Right lobe of liver (tissue), 6 donors: Measurements from ENCODE around the gene MYADM. TPM values are rescaled to one million over a fixed set of nuclear protein-coding genes. Genes with fewer than 3 reads are reported as not detected.
A peak's percentile ranks its signal among the peaks of the same experiment; 100 is the strongest.

Experiments
- ATAC-seq, 4 donors: fragments of 200-7000 bp; cut with Tn5 transposase; one replicate each; pipeline ENCODE4 v1.9.1; 2020; ENCODE audit warnings: mild to moderate bottlenecking in 4 of 4, moderate library complexity in 4 of 4
- DNase-seq, 3 donors: peaks; one replicate each; pipeline ENCODE4 v3.0.0-alpha.2; 2020
- H3K27ac ChIP-seq, 3 donors: fragments of 200-600 bp; one replicate each; pipeline ENCODE4 v1.8.0; 2022
- H3K27me3 ChIP-seq, 2 donors: fragments of 200-600 bp; one replicate each; pipeline ENCODE4 v1.8.0; 2022
- H3K36me3 ChIP-seq, 4 donors: fragments of 200-600 bp; sonication (generic) in 1 of 4; one replicate each; pipeline versions ENCODE4 v1.5.1 to v1.8.0; 2017 to 2022; ENCODE audit warnings: control low read depth in 1 of 4
- H3K4me1 ChIP-seq, 4 donors: fragments of 200-600 bp; sonication (generic) in 1 of 4; one replicate each; pipeline versions ENCODE4 v1.5.1 to v1.8.0; 2017 to 2022; ENCODE audit warnings: control low read depth in 1 of 4
- H3K4me3 ChIP-seq, 3 donors: fragments of 200-600 bp; one replicate each; pipeline ENCODE4 v1.8.0; 2022
- H3K9me3 ChIP-seq, 4 donors: fragments of 200-600 bp; sonication (generic) in 1 of 4; one replicate each; pipeline versions ENCODE4 v1.5.1 to v1.8.0; 2017 to 2022; ENCODE audit warnings: control low read depth in 1 of 4
- CTCF ChIP-seq, 4 donors: fragments of 200-600 bp in 3 of 4; fragments of 450-650 bp in 1 of 4; IDR thresholded peaks; one replicate each; pipeline versions ENCODE4 v1.5.1 to v1.8.0; 2016 to 2022; ENCODE audit warnings: antibody characterized with exemption in 4 of 4, mild to moderate bottlenecking in 2 of 4
- POLR2A ChIP-seq: fragments of 450-650 bp; IDR thresholded peaks from one replicate; pipeline ENCODE4 v1.6.1; 2017; ENCODE audit warnings: antibody characterized with exemption, mild to moderate bottlenecking
- whole genome bisulfite sequencing: methylation state at CpG from one replicate; pipeline ENCODE4 v1.1.6; 2018; ENCODE audit warnings: low coverage, low lambda C conversion rate; ENCODE audit not compliant: insufficient coverage; ENCODE audit errors: missing lambda C conversion rate; 5-methylcytosine and 5-hydroxymethylcytosine counted together
- intact Hi-C, 2 donors: fragments of 100-400 bp; cut with DNase I; formaldehyde crosslinking; loops; one replicate each; pipeline versions ENCODE4 v1.11.2 to v1.14.1; 2022
- total RNA-seq, 6 experiments: library from RNA; depleted of rRNA in 2 of 6; stranded (reverse); fragments of >200 nt in 2 of 6; fragmentation: NEBNext Ultra II Directional in 3 of 6; extraction: Animal tissue kit (Norgen Biotek cat#: 25700) in 3 of 6; gene quantifications; one replicate each; pipeline versions ENCODE4 v1.1.0 to v1.2.4, GENCODE V29; 2016 to 2023
- donor health status: DM: no; HTN: yes; CAD: no.
- donor health status: DM: no; HTN: no; CAD: no.
- donor health status: DM: no; HTN: no; CAD: no.
- donor health status: DM: no; HTN: yes; CAD: no.
- donor health status: DM: no; HTN: yes; CAD: no.

The MYADM gene
- total RNA-seq, 6 experiments from 2014 or later: 15.4 to 38.3 (median 20.9) TPM

DNA sequence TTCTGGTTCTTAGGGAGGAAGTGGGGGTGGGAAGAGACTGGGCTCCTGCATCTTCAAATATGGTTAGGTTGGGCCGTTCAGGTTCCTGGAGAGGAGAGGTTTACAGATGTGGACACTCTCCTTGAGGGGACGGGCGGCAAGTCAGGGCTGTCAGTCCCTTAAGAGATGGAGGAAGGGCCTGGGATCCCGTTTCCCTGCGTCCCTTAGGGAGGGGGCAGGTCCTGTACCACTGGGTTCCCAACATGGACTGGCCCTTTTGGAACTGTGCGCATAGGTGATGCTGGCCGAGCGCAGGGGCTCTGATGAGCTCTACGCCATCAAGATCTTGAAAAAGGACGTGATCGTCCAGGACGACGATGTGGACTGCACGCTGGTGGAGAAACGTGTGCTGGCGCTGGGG lies 30.5 kb downstream of the MYADM start:
- Histone ChIP-seq H3K4me3 (no peak overlapping the region), H3K36me3 (no peaks in the 10 kb centered on the region), H3K4me1 (no peaks in the 10 kb centered on the region), H3K9me3 (no peaks in the 10 kb centered on the region), H3K27ac (no peak overlapping the region), H3K27me3 (no peaks in the 10 kb centered on the region)
- DNase-seq: no peak
- 2% methylated on average over 14 of the region's 16 CpGs for WGBS
- TF ChIP-seq POLR2A (no peak), CTCF (IDR thresholded peaks at IDR 0.05) (no peak)
- intact Hi-C loops: no loop called here
- ATAC-seq: no peak

DNA sequence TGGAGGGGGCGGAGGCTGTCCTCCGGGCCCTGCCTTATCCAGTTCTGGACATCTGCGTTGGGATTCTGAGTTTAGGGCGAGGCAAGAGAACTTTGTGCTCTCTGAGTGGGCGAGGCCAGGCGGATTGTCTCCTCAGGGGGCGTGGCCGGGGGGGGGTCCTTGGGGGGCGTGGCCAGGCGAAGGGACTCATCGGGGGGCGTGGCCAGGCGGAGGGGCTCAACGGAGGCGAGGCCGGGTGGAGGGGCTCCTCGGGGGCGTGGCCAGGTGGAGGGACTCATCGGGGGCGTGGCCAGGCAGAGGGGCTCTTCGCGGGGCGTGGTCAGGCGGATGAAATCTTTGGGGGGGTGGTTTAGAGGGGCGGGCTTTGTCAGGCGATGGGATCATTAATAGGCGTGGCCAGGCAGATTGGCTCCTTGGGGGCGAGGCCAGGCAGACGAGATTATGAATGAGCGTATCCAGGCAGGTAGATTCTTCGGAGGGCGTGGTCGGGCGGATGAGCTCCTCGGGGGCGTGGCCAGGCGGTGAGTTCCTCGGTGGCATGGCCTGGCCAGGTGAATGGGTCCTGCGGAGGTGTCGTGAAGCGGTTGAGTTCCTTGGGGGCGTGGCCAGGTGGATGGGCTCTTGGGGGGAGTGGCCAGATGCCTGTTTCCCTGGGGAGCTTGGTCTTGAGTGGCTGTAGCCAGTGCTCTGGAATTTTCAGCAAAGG lies 31.1 kb downstream of the MYADM start:
- Histone ChIP-seq H3K36me3 (no peaks in the 10 kb centered on the region), H3K27ac (no peak overlapping the region), H3K9me3 (no peaks in the 10 kb centered on the region), H3K4me3 (no peak overlapping the region), H3K27me3 (no peaks in the 10 kb centered on the region), H3K4me1 (no peaks in the 10 kb centered on the region)
- WGBS: 4% methylated on average over 13 of the region's 42 CpGs
- intact Hi-C loops: no loop called here
- TF ChIP-seq POLR2A (no peak), CTCF (IDR thresholded peaks at IDR 0.05) (no peak)
- no peak for ATAC-seq
- DNase-seq: no peak

DNA sequence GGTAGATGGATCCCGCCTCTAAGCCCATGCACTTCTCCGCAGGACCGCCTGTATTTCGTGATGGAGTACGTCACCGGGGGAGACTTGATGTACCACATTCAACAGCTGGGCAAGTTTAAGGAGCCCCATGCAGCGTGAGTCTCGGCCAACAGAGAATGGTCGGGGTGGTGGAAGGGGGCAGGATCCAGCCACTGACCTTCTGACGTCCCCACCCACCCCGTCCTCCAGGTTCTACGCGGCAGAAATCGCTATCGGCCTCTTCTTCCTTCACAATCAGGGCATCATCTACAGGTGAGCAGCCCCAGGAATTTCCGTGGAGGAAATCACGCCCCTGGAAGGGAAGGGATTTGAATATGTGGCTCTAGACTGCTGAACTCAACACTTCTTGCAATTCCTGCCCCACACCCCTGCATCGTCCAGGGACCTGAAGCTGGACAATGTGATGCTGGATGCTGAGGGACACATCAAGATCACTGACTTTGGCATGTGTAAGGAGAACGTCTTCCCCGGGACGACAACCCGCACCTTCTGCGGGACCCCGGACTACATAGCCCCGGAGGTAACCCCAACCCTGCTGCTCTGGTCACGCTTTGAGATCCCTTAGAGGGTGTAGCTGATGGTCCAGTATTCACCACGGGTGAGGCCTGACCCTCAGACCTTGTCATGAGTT lies 32.6 kb downstream of the MYADM start:
- ATAC-seq (no peak), DNase-seq (no peak)
- no peaks in the 10 kb centered on the region for H3K4me1 ChIP-seq
- H3K36me3 ChIP-seq: no peaks in the 10 kb centered on the region
- no peak overlapping the region for H3K4me3 ChIP-seq
- no peaks in the 10 kb centered on the region for H3K27me3 ChIP-seq
- no peaks in the 10 kb centered on the region for H3K9me3 ChIP-seq
- TF ChIP-seq POLR2A (no peak), CTCF (IDR thresholded peaks at IDR 0.05) (no peak)
- intact Hi-C loops: no loop called here
- H3K27ac ChIP-seq: no peak overlapping the region
- WGBS: 80% methylated on average over 7 of the region's 27 CpGs

DNA sequence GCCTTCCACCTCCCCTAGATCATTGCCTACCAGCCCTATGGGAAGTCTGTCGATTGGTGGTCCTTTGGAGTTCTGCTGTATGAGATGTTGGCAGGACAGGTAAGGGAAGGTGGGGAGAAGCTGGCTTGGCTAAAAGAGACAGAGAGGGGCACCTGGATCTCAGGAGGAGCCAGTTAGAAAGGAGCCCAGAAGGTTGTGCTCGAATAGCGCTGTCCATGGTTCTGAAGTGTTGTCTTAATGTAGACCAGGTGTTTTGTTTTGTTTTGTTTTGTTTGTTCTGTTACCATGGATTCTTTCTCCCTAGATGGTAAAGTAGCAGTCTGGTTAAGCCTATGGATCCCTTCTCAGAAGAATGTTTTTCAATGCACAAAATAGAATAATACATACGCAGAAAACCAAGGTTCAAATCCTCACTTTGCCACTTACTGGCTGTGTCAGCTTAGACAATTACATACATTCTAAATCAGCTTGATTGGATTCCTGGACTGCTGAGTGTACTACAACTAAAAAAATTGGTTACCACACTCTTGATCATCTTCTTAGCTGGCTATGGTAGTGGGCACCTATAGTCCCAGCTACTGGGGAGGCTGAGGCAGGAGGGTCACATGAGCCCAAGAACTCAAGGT lies 35.5 kb downstream of the MYADM start:
- H3K27ac ChIP-seq: no peak overlapping the region
- H3K9me3 ChIP-seq: no peaks in the 10 kb centered on the region
- no peak for TF ChIP-seq CTCF (IDR thresholded peaks at IDR 0.05)
- TF ChIP-seq POLR2A: no peak
- intact Hi-C loops: no loop called here
- ATAC-seq: peak in 1 of 4 donors; percentile 30
- WGBS: 37% methylated on average over 4 of the region's 4 CpGs
- H3K27me3 ChIP-seq: peaks cover 0 to 11% of the 10 kb centered on the region in 2 donors
- no peaks in the 10 kb centered on the region for H3K4me1 ChIP-seq
- H3K4me3 ChIP-seq: no peak overlapping the region
- H3K36me3 ChIP-seq: no peaks in the 10 kb centered on the region
- DNase-seq: no peak
